ENCODE data around the gene TCF19.
A peak's percentile ranks its signal among the peaks of the same experiment; 100 is the strongest.
"Not testable (repeated sequence)": the region's sequence is repeated elsewhere in the genome, so short reads cannot be mapped to it uniquely, and the experiment has no call there.

The TCF19 gene

GRCh38 chr6:31187780-31188194 lies 29.4 kb downstream of the TCF19 start (continued):
- TF ChIP-seq ZNF518A (tag by site-specific recombination; conservative IDR thresholded peaks at IDR 0.05; ENCODE audit: low read depth) (no peak), GFI1B (tag by site-specific recombination; IDR thresholded peaks at IDR 0.05) (no peak), ZNF544 (tag by site-specific recombination; IDR thresholded peaks at IDR 0.05) (no peak), ZNF138 (tag by site-specific recombination; IDR thresholded peaks at IDR 0.05; ENCODE audit: borderline replicate concordance) (no peak), HIC1 (tag by site-specific recombination; IDR thresholded peaks at IDR 0.05) (no peak), ZIC2 (tag by site-specific recombination; IDR thresholded peaks at IDR 0.05) (peak; percentile 23; the same call in 1 of the 2 replicates), ZNF488 (tag by site-specific recombination; IDR thresholded peaks at IDR 0.05) (no peak), ZNF146 (tag by site-specific recombination; IDR thresholded peaks at IDR 0.05) (no peak), OSR2 (tag by site-specific recombination; IDR thresholded peaks at IDR 0.05) (no peak; the same call in 1 of the 2 replicates), ZNF639 (tag by site-specific recombination; IDR thresholded peaks at IDR 0.05) (no peak), ELK4 (IDR thresholded peaks at IDR 0.05; ENCODE audit: borderline replicate concordance, low read depth, low read length) (no peak), SP3 (tag by site-specific recombination; IDR thresholded peaks at IDR 0.05) (no peak), ZNF473 (tag by site-specific recombination; IDR thresholded peaks at IDR 0.05) (no peak), ZNF266 (tag by site-specific recombination; IDR thresholded peaks at IDR 0.05; ENCODE audit: low read depth) (no peak), ZNF792 (tag by site-specific recombination; IDR thresholded peaks at IDR 0.05) (no peak), ZNF580 (tag by site-specific recombination; IDR thresholded peaks at IDR 0.05) (no peak), ZNF629 (tag by site-specific recombination; IDR thresholded peaks at IDR 0.05) (peak; percentile 82), AEBP2 (tag by site-specific recombination; IDR thresholded peaks at IDR 0.05; ENCODE audit: borderline replicate concordance) (no peak), ZNF280C (tag by site-specific recombination; IDR thresholded peaks at IDR 0.05) (no peak)

GRCh38 chr6:31189223-31189622 lies 30.8 kb downstream of the TCF19 start:
- H3K36me3 ChIP-seq (ENCODE audit: control insufficient read depth in 2 of 2, insufficient read depth in 1 of 2, low read length in 2 of 2); H3K4me1 ChIP-seq (ENCODE audit: control insufficient read depth, insufficient read depth, low read length); H3K4me3 ChIP-seq (ENCODE audit: low read depth, low read length); H3K27ac ChIP-seq (ENCODE audit: extremely low read depth, low read depth, low read length); H3K9me3 ChIP-seq (ENCODE audit: control insufficient read depth, insufficient read depth, low read depth, low read length); POLR2A ChIA-PET: not testable (repeated sequence)
- CTCF ChIA-PET: interaction anchor here (0.7 to 9.7 kb wide), 2 partner anchors 61 to 312 kb away, joined by 4 to 100 read pairs; no protein-coding TSS in a partner anchor
